ENCODE results near the gene AOX1. TPM values are rescaled to one million over a fixed set of nuclear protein-coding genes. Genes with fewer than 3 reads are reported as not detected.

AOX1 gene
- total and polyA plus RNA-seq, 5 donors from 2014 or later = not detected

- DNase-seq = no peak
- Mint-ChIP-seq H3K27ac (no peak overlapping the region), H3K9me3 (peaks cover 0 to 2% (median 0%) of the 10 kb centered on the region in 7 donors), H3K36me3 (no peaks in the 10 kb centered on the region), H3K4me1 (no peaks in the 10 kb centered on the region), H3K27me3 (peaks cover 20% of the 10 kb centered on the region), H3K4me3 (no peak overlapping the region)
- Histone ChIP-seq H3K4me1 (ENCODE audit: control insufficient read depth, insufficient read depth, low read length, poor library complexity, severe bottlenecking) (no peaks in the 10 kb centered on the region), H3K27me3 (ENCODE audit: control insufficient read depth, insufficient read depth, low read length) (peaks cover 2% of the 10 kb centered on the region), H3K4me3 (ENCODE audit: low read depth, low read length) (no peak overlapping the region), H3K9me3 (ENCODE audit: control insufficient read depth in 2 of 2, low read length in 2 of 2) (no peaks in the 10 kb centered on the region), H3K27ac (ENCODE audit: insufficient read depth, low read length, poor library complexity, severe bottlenecking) (no peak overlapping the region), H3K36me3 (ENCODE audit: control insufficient read depth, insufficient read depth, low read length) (no peaks in the 10 kb centered on the region)
- no peak for ATAC-seq (ENCODE audit: low read depth in 2 of 2)
Measured at GRCh38 chr2:200658278-200658864, 72.6 kb downstream of the AOX1 start.

GRCh38 chr2:200659410-200659809, 73.6 kb downstream of the AOX1 start:
- Mint-ChIP-seq H3K27ac (no peak overlapping the region), H3K4me1 (no peaks in the 10 kb centered on the region), H3K36me3 (no peaks in the 10 kb centered on the region), H3K27me3 (peaks cover 14% of the 10 kb centered on the region), H3K9me3 (peaks cover 0 to 2% (median 0%) of the 10 kb centered on the region in 7 donors), H3K4me3 (no peak overlapping the region)
- no peaks in the 10 kb centered on the region for H3K4me1 ChIP-seq (ENCODE audit: control insufficient read depth, insufficient read depth, low read length, poor library complexity, severe bottlenecking)
- no peak overlapping the region for H3K27ac ChIP-seq (ENCODE audit: insufficient read depth, low read length, poor library complexity, severe bottlenecking)
- no peak overlapping the region for H3K4me3 ChIP-seq (ENCODE audit: low read depth, low read length)
- H3K27me3 ChIP-seq (ENCODE audit: control insufficient read depth, insufficient read depth, low read length) = peaks cover 2% of the 10 kb centered on the region
- no peaks in the 10 kb centered on the region for H3K9me3 ChIP-seq (ENCODE audit: control insufficient read depth in 2 of 2, low read length in 2 of 2)
- DNase-seq (no peak), ATAC-seq (ENCODE audit: low read depth in 2 of 2) (no peak)
- no peaks in the 10 kb centered on the region for H3K36me3 ChIP-seq (ENCODE audit: control insufficient read depth, insufficient read depth, low read length)

- Mint-ChIP-seq H3K27me3 (peaks cover 14% of the 10 kb centered on the region), H3K4me1 (no peaks in the 10 kb centered on the region), H3K27ac (no peak overlapping the region), H3K9me3 (peaks cover 0 to 2% (median 0%) of the 10 kb centered on the region in 7 donors), H3K36me3 (no peaks in the 10 kb centered on the region), H3K4me3 (no peak overlapping the region)
- no peak for ATAC-seq (ENCODE audit: low read depth in 2 of 2)
- no peaks in the 10 kb centered on the region for H3K36me3 ChIP-seq (ENCODE audit: control insufficient read depth, insufficient read depth, low read length)
- no peaks in the 10 kb centered on the region for H3K4me1 ChIP-seq (ENCODE audit: control insufficient read depth, insufficient read depth, low read length, poor library complexity, severe bottlenecking)
- H3K27me3 ChIP-seq (ENCODE audit: control insufficient read depth, insufficient read depth, low read length) = peaks cover 2% of the 10 kb centered on the region
- no peak for DNase-seq
- no peak overlapping the region for H3K27ac ChIP-seq (ENCODE audit: insufficient read depth, low read length, poor library complexity, severe bottlenecking)
- no peaks in the 10 kb centered on the region for H3K9me3 ChIP-seq (ENCODE audit: control insufficient read depth in 2 of 2, low read length in 2 of 2)
- no peak overlapping the region for H3K4me3 ChIP-seq (ENCODE audit: low read depth, low read length)
Measured at GRCh38 chr2:200661477-200661876, 75.7 kb downstream of the AOX1 start.

GRCh38 chr2:200662727-200663126, 76.9 kb downstream of the AOX1 start:
- ATAC-seq (ENCODE audit: low read depth in 2 of 2) = no peak
- peaks cover 13% of the 10 kb centered on the region for H3K27me3 Mint-ChIP-seq
- H3K36me3 Mint-ChIP-seq = no peaks in the 10 kb centered on the region
- Histone ChIP-seq H3K36me3 (ENCODE audit: control insufficient read depth, insufficient read depth, low read length) (no peaks in the 10 kb centered on the region), H3K4me3 (ENCODE audit: low read depth, low read length) (no peak overlapping the region), H3K9me3 (ENCODE audit: control insufficient read depth in 2 of 2, low read length in 2 of 2) (no peaks in the 10 kb centered on the region), H3K27me3 (ENCODE audit: control insufficient read depth, insufficient read depth, low read length) (peaks cover 2% of the 10 kb centered on the region), H3K27ac (ENCODE audit: insufficient read depth, low read length, poor library complexity, severe bottlenecking) (no peak overlapping the region), H3K4me1 (ENCODE audit: control insufficient read depth, insufficient read depth, low read length, poor library complexity, severe bottlenecking) (no peaks in the 10 kb centered on the region)
- H3K4me3 Mint-ChIP-seq = no peak overlapping the region
- H3K4me1 Mint-ChIP-seq = no peaks in the 10 kb centered on the region
- no peak for DNase-seq
- H3K9me3 Mint-ChIP-seq = peaks cover 0 to 2% (median 0%) of the 10 kb centered on the region in 7 donors
- H3K27ac Mint-ChIP-seq = no peak overlapping the region

GRCh38 chr2:200664770-200665494, 79.1 kb downstream of the AOX1 start:
- Mint-ChIP-seq H3K27ac (no peak overlapping the region), H3K4me3 (no peak overlapping the region), H3K4me1 (no peaks in the 10 kb centered on the region), H3K9me3 (peaks cover 0 to 2% (median 0%) of the 10 kb centered on the region in 7 donors), H3K27me3 (peaks cover 11% of the 10 kb centered on the region), H3K36me3 (no peaks in the 10 kb centered on the region)
- Histone ChIP-seq H3K27ac (ENCODE audit: insufficient read depth, low read length, poor library complexity, severe bottlenecking) (no peak overlapping the region), H3K4me3 (ENCODE audit: low read depth, low read length) (no peak overlapping the region), H3K27me3 (ENCODE audit: control insufficient read depth, insufficient read depth, low read length) (peaks cover 2% of the 10 kb centered on the region), H3K36me3 (ENCODE audit: control insufficient read depth, insufficient read depth, low read length) (no peaks in the 10 kb centered on the region), H3K4me1 (ENCODE audit: control insufficient read depth, insufficient read depth, low read length, poor library complexity, severe bottlenecking) (no peaks in the 10 kb centered on the region), H3K9me3 (ENCODE audit: control insufficient read depth in 2 of 2, low read length in 2 of 2) (no peaks in the 10 kb centered on the region)
- ATAC-seq (ENCODE audit: low read depth in 2 of 2) (no peak), DNase-seq (no peak)

- ATAC-seq (ENCODE audit: low read depth in 2 of 2) = no peak
- H3K27ac ChIP-seq (ENCODE audit: insufficient read depth, low read length, poor library complexity, severe bottlenecking) = no peak overlapping the region
- Mint-ChIP-seq H3K4me1 (no peaks in the 10 kb centered on the region), H3K9me3 (peaks cover 0 to 2% (median 0%) of the 10 kb centered on the region in 7 donors), H3K27ac (no peak overlapping the region), H3K36me3 (no peaks in the 10 kb centered on the region), H3K27me3 (peaks cover 18% of the 10 kb centered on the region), H3K4me3 (no peak overlapping the region)
- no peak for DNase-seq
- peaks cover under 1% of the 10 kb centered on the region for H3K27me3 ChIP-seq (ENCODE audit: control insufficient read depth, insufficient read depth, low read length)
- no peaks in the 10 kb centered on the region for H3K36me3 ChIP-seq (ENCODE audit: control insufficient read depth, insufficient read depth, low read length)
- no peak overlapping the region for H3K4me3 ChIP-seq (ENCODE audit: low read depth, low read length)
- no peaks in the 10 kb centered on the region for H3K4me1 ChIP-seq (ENCODE audit: control insufficient read depth, insufficient read depth, low read length, poor library complexity, severe bottlenecking)
- no peaks in the 10 kb centered on the region for H3K9me3 ChIP-seq (ENCODE audit: control insufficient read depth in 2 of 2, low read length in 2 of 2)
Measured at GRCh38 chr2:200665626-200666453, 80.0 kb downstream of the AOX1 start.

GRCh38 chr2:200667413-200667812, 81.6 kb downstream of the AOX1 start:
- H3K4me1 ChIP-seq (ENCODE audit: control insufficient read depth, insufficient read depth, low read length, poor library complexity, severe bottlenecking) = no peaks in the 10 kb centered on the region
- H3K36me3 Mint-ChIP-seq = no peaks in the 10 kb centered on the region
- no peak overlapping the region for H3K4me3 ChIP-seq (ENCODE audit: low read depth, low read length)
- H3K27ac ChIP-seq (ENCODE audit: insufficient read depth, low read length, poor library complexity, severe bottlenecking) = no peak overlapping the region
- ATAC-seq (ENCODE audit: low read depth in 2 of 2) = no peak
- no peaks in the 10 kb centered on the region for H3K27me3 ChIP-seq (ENCODE audit: control insufficient read depth, insufficient read depth, low read length)
- no peaks in the 10 kb centered on the region for H3K4me1 Mint-ChIP-seq
- peak overlapping the region in 1 of 3 donors; percentile 86 for H3K27ac Mint-ChIP-seq
- peaks cover 23% of the 10 kb centered on the region for H3K27me3 Mint-ChIP-seq
- H3K9me3 Mint-ChIP-seq = peaks cover 0 to 2% (median 0%) of the 10 kb centered on the region in 7 donors
- H3K4me3 Mint-ChIP-seq = no peak overlapping the region
- DNase-seq = no peak
- no peaks in the 10 kb centered on the region for H3K9me3 ChIP-seq (ENCODE audit: control insufficient read depth in 2 of 2, low read length in 2 of 2)
- no peaks in the 10 kb centered on the region for H3K36me3 ChIP-seq (ENCODE audit: control insufficient read depth, insufficient read depth, low read length)

Data from CD4-positive, CD25-positive, alpha-beta regulatory T cell (primary cell).